ENCODE data around the gene AGFG2. TPM values are rescaled to one million over a fixed set of nuclear protein-coding genes. Genes with fewer than 3 reads are reported as not detected.

AGFG2 gene
- total and polyA plus RNA-seq, 10 of the 15 experiments (the other 5 are each of a cell fraction or from before 2014, with no cell fraction given), result 0.90 to 71.5 (median 25.4) TPM

GRCh38 chr7:100611983-100612729, 73.2 kb downstream of the AGFG2 start, which contains the start of gene MOSPD3 (continued):
- TF ChIP-seq NR2C1 (IDR thresholded peaks at IDR 0.05) (no peak), ZBTB40 (IDR thresholded peaks at IDR 0.05; ENCODE audit: borderline replicate concordance) (peak; percentile 65; the same call in 1 of the 2 replicates)

GRCh38 chr7:100612730-100613390, 73.9 kb downstream of the AGFG2 start:
- intact Hi-C loops (cut with micrococcal nuclease; ENCODE audit: unreplicated experiment), result loop anchor here (2.0 to 5.0 kb wide), 2 partner anchors 60 to 84 kb away; partner anchors contain the start of gene GNB2
- peak overlapping the region; percentile 88 for H3K9ac ChIP-seq (ENCODE audit: control insufficient read depth, insufficient read depth, low read length)
- FAIRE-seq (no peak), DNase-seq (ENCODE audit: low read depth, low spot score) (no peak), ATAC-seq (peak; percentile 9; the same call in 2 of the 3 replicates)
- peaks cover 0 to 3% of the 10 kb centered on the region in 2 experiments; a peak in 2 of 4 replicates for H3K27me3 ChIP-seq (replicated peaks in 1 of 2; ENCODE audit: control insufficient read depth in 2 of 2, insufficient read depth in 2 of 2, low read length in 1 of 2)
- SMC1A ChIA-PET (ENCODE audit: uncharacterized antibody, unreplicated experiment), result interaction anchor here (0.6 to 2.4 kb wide), 8 partner anchors 14 to 148 kb away, joined by 3 to 10 read pairs (median 4); partner anchors contain the start of genes FBXO24, LRCH4 and POP7
- H4K20me1 ChIP-seq (ENCODE audit: control insufficient read depth, insufficient read depth), result no peaks in the 10 kb centered on the region
- under 1% methylated on average over 26 of the region's 29 CpGs for WGBS (ENCODE audit: insufficient coverage, insufficient replicate concordance, low lambda C conversion rate, missing lambda C conversion rate)
- H3K4me2 ChIP-seq (ENCODE audit: control insufficient read depth, insufficient read depth), result peak overlapping the region; percentile 100
- in situ Hi-C loops (cut with MboI), result no loop called here
- H2AFZ ChIP-seq (ENCODE audit: control insufficient read depth, low read depth, low read length), result peak overlapping the region; percentile 79
- POLR2A ChIA-PET, result interaction anchor here (0.6 to 2.2 kb wide), 17 partner anchors 9 to 779 kb away, joined by 3 to 28 read pairs (median 4); partner anchors contain the start of genes AGFG2, FBXO24, GNB2 and LRCH4
- H3K9me3 ChIP-seq (replicated peaks; ENCODE audit: control insufficient read depth, insufficient read depth, low read length), result no peaks in the 10 kb centered on the region
- peak overlapping the region; percentile 75 for H3K4me3 ChIP-seq
- peaks cover 5% of the 10 kb centered on the region for H3K4me1 ChIP-seq (ENCODE audit: control insufficient read depth, insufficient read depth, low read length)
- H3K36me3 ChIP-seq (ENCODE audit: control insufficient read depth in 2 of 2, insufficient read depth in 2 of 2, low read length in 1 of 2), result no peaks in the 10 kb centered on the region
- H3K79me2 ChIP-seq (ENCODE audit: control insufficient read depth, insufficient read depth, low read length), result no peaks in the 10 kb centered on the region
- RAD21 ChIA-PET (ENCODE audit: unreplicated experiment), result interaction anchor here (0.7 to 2.2 kb wide), 13 partner anchors 17 to 190 kb away, joined by 3 to 15 read pairs (median 3); partner anchors contain the start of genes FBXO24, LRCH4 and POP7
- BruUV-seq (replicated peaks), result no TSS peak
- H3K27ac ChIP-seq (ENCODE audit: control insufficient read depth, insufficient read depth), result peak overlapping the region; percentile 97; the same call in 1 of the 2 replicates
- CTCF ChIA-PET, result interaction anchor here (0.6 to 6.6 kb wide), 18 partner anchors 10 to 239 kb away, joined by 3 to 35 read pairs (median 4); partner anchors contain the start of genes FBXO24, LRCH4, PCOLCE and POP7
- TF ChIP-seq MXI1 (IDR thresholded peaks at IDR 0.05; ENCODE audit: low read depth, low read length) (0 out of 2 replicates have a peak, but pooled peaks have one; percentile 7), PAX5 (IDR thresholded peaks at IDR 0.05; ENCODE audit: borderline replicate concordance, low read depth, low read length) (no peak), USF1 (IDR thresholded peaks at IDR 0.05; ENCODE audit: borderline replicate concordance, extremely low read length, insufficient read depth, low read depth, low read length) (no peak), LARP7 (IDR thresholded peaks at IDR 0.05) (0 out of 2 replicates have a peak, but pooled peaks have one; percentile 39), RAD21 (IDR thresholded peaks at IDR 0.05; ENCODE audit: insufficient read depth, low read depth, low read length) (0 out of 2 replicates have a peak, but pooled peaks have one; percentile 6), RELB (IDR thresholded peaks at IDR 0.05; ENCODE audit: low read depth) (no peak), GATAD2B (conservative IDR thresholded peaks at IDR 0.05; ENCODE audit: low read depth) (0 out of 2 replicates have a peak, but pooled peaks have one; percentile 39)

Data from GM12878 (cell line).